GM23338 (cell line): Measurements from ENCODE around the gene CARD9. TPM values are rescaled to one million over a fixed set of nuclear protein-coding genes. Genes with fewer than 3 reads are reported as not detected.

ENCODE experiments used
- ATAC-seq: fragments of 200-7000 bp; cut with Tn5 transposase; 3 replicates; pipeline ENCODE4 v1.9.1; 2020
- DNase-seq: peaks from one replicate; pipeline ENCODE4 v3.0.0-alpha.2; 2015; ENCODE audit warnings: low spot score
- H2AFZ ChIP-seq: fragments of 200-600 bp; sonication (generic); 2 replicates; pipeline ENCODE4 v1.8.0; 2016; ENCODE audit warnings: antibody characterized with exemption, mild to moderate bottlenecking, moderate library complexity
- H3F3A ChIP-seq: fragments of 200-600 bp; sonication (generic); replicated peaks from 2 replicates; pipeline ENCODE4 v1.8.0; 2017; ENCODE audit warnings: antibody characterized with exemption, mixed run types, low read depth
- H3K27ac ChIP-seq: fragments of 200-600 bp; sonication (generic); 2 replicates; pipeline ENCODE4 v1.6.1; 2016; ENCODE audit warnings: low read depth
- H3K27me3 ChIP-seq: fragments of 200-600 bp; sonication (generic); 2 replicates; pipeline ENCODE4 v1.8.0; 2016; ENCODE audit warnings: mild to moderate bottlenecking, mixed run types, moderate library complexity; ENCODE audit not compliant: insufficient read depth
- H3K36me3 ChIP-seq: fragments of 200-600 bp; sonication (generic); 2 replicates; pipeline ENCODE4 v1.8.0; 2016; ENCODE audit warnings: mild to moderate bottlenecking; ENCODE audit not compliant: insufficient read depth
- H3K4me1 ChIP-seq: fragments of 200-600 bp; sonication (generic); 2 replicates; pipeline ENCODE4 v1.8.0; 2016; ENCODE audit warnings: mild to moderate bottlenecking, moderate library complexity; ENCODE audit not compliant: insufficient read depth
- H3K4me2 ChIP-seq: fragments of 200-600 bp; sonication (generic); 2 replicates; pipeline ENCODE4 v1.7.1; 2017; ENCODE audit warnings: mixed run types
- H3K4me3 ChIP-seq: fragments of 200-600 bp; sonication (generic); 2 replicates; pipeline ENCODE4 v1.6.1; 2016; ENCODE audit warnings: mixed run types
- H3K79me2 ChIP-seq: fragments of 200-600 bp; sonication (generic); replicated peaks from 2 replicates; pipeline ENCODE4 v1.8.0; 2017; ENCODE audit warnings: mild to moderate bottlenecking; ENCODE audit not compliant: insufficient read depth
- H3K9me2 ChIP-seq: fragments of 200-600 bp; sonication (generic); 2 replicates; pipeline ENCODE4 v1.8.0; 2017; ENCODE audit not compliant: insufficient read depth
- H4K20me1 ChIP-seq: fragments of 200-600 bp; sonication (generic); replicated peaks from 2 replicates; pipeline ENCODE4 v1.8.0; 2017; ENCODE audit warnings: mild to moderate bottlenecking; ENCODE audit not compliant: insufficient read depth
- H3K27ac Mint-ChIP-seq: 2 replicates; pipeline ENCODE4 v1.8.0; 2020; ENCODE audit warnings: inconsistent platforms, mild to moderate bottlenecking, moderate library complexity, mixed read lengths
- H3K27me3 Mint-ChIP-seq: 3 replicates; pipeline ENCODE4 v1.8.0; 2022; ENCODE audit warnings: low read depth, mild to moderate bottlenecking, moderate library complexity, mixed read lengths, inconsistent platforms; ENCODE audit not compliant: insufficient read depth, poor library complexity
- H3K36me3 Mint-ChIP-seq: 3 replicates; pipeline ENCODE4 v1.8.0; 2021; ENCODE audit warnings: low read depth, mild to moderate bottlenecking, inconsistent platforms, moderate library complexity, mixed read lengths
- H3K4me1 Mint-ChIP-seq: 3 replicates; pipeline ENCODE4 v1.8.0; 2020; ENCODE audit warnings: mild to moderate bottlenecking, inconsistent platforms, mixed read lengths
- H3K4me3 Mint-ChIP-seq: 3 replicates; pipeline ENCODE4 v1.8.0; 2021; ENCODE audit warnings: moderate library complexity, mild to moderate bottlenecking, inconsistent platforms, mixed read lengths
- H3K9me3 Mint-ChIP-seq: 3 replicates; pipeline ENCODE4 v1.8.0; 2020; ENCODE audit warnings: moderate library complexity, mild to moderate bottlenecking, inconsistent platforms, mixed read lengths
- CREB1 ChIP-seq: fragments of 250-450 bp; sonication (Bioruptor Pico); IDR thresholded peaks from 2 replicates; pipeline ENCODE4 v1.5.0; 2020; ENCODE audit warnings: low read depth, mild to moderate bottlenecking, moderate library complexity
- EZH2 ChIP-seq: fragments of 200-600 bp; sonication (generic); IDR thresholded peaks from one replicate; pipeline ENCODE4 v1.8.0; 2017; ENCODE audit warnings: antibody characterized with exemption, mild to moderate bottlenecking, low read depth; ENCODE audit not compliant: unreplicated experiment
- EZH2phosphoT487 ChIP-seq: fragments of 200-600 bp; sonication (generic); IDR thresholded peaks from one replicate; pipeline ENCODE4 v1.8.1; 2018; ENCODE audit warnings: antibody characterized with exemption; ENCODE audit not compliant: unreplicated experiment
- JUNB ChIP-seq: IDR thresholded peaks from one replicate; pipeline ENCODE4 v1.6.1; 2016; ENCODE audit warnings: antibody characterized with exemption; ENCODE audit not compliant: unreplicated experiment
- NANOG ChIP-seq: IDR thresholded peaks from 2 replicates; pipeline ENCODE4 v1.6.1; 2016; ENCODE audit warnings: antibody characterized with exemption, borderline replicate concordance
- POLR2AphosphoS5 ChIP-seq: IDR thresholded peaks from 2 replicates; pipeline ENCODE4 v1.6.1; 2016; ENCODE audit warnings: antibody characterized with exemption, low read depth
- STAT1 ChIP-seq: IDR thresholded peaks from one replicate; pipeline ENCODE4 v1.6.1; 2016; ENCODE audit warnings: antibody characterized with exemption; ENCODE audit not compliant: unreplicated experiment
- ZNF114 ChIP-seq: fragments of 250-450 bp; sonication (Bioruptor Pico); IDR thresholded peaks from 2 replicates; pipeline ENCODE4 v1.5.0; 2020; ENCODE audit warnings: mild to moderate bottlenecking, moderate library complexity
- ZNF331 ChIP-seq: fragments of 250-450 bp; sonication (Bioruptor Pico); IDR thresholded peaks from 2 replicates; pipeline ENCODE4 v1.5.0; 2020; ENCODE audit warnings: low read depth, mild to moderate bottlenecking, moderate library complexity
- ZNF462 ChIP-seq: fragments of 250-450 bp; sonication (Bioruptor Pico); IDR thresholded peaks from 2 replicates; pipeline ENCODE4 v1.5.0; 2020; ENCODE audit warnings: mild to moderate bottlenecking, moderate library complexity
- polyA plus RNA-seq: library from polyadenylated mRNA; unstranded; fragments of >200 nt; fragmentation: Nextera tagmentation; extraction: Ambion mirVana; gene quantifications from 2 replicates; pipeline ENCODE4 v1.2.1, GENCODE V29; 2016
- total RNA-seq: library from RNA; depleted of rRNA; stranded (reverse); fragments of >200 nt; shearing (Covaris generic); gene quantifications from 2 replicates; pipeline ENCODE4 v1.2.3, GENCODE V29; 2014
- TF ChIP-seq, protein P1 (sequence below), 2 experiments: fragments of 200-600 bp in 1 of 2; sonication (generic) in 1 of 2; conservative IDR thresholded peaks; 2 replicates each; pipeline versions ENCODE4 v1.5.1 to v1.6.1; 2016 to 2017; ENCODE audit warnings: antibody characterized with exemption in 2 of 2, low read depth in 2 of 2, mild to moderate bottlenecking in 2 of 2, moderate library complexity in 1 of 2
- TF ChIP-seq, protein P2 (sequence below): IDR thresholded peaks from one replicate; pipeline ENCODE4 v1.6.1; 2018; ENCODE audit warnings: antibody characterized with exemption; ENCODE audit not compliant: unreplicated experiment
- TF ChIP-seq, protein P3 (sequence below): IDR thresholded peaks from 2 replicates; pipeline ENCODE4 v1.6.1; 2016; ENCODE audit warnings: antibody characterized with exemption

CARD9 gene
- total and polyA plus RNA-seq, 2 experiments from 2014 or later: 0.49 to 0.63 TPM

GRCh38 chr9:136328011-136328621 lies 45.4 kb downstream of the CARD9 start:
- ATAC-seq: peak; percentile 15
- H3K4me3 Mint-ChIP-seq: peak overlapping the region; percentile 55
- H3K79me2 ChIP-seq: no peaks in the 10 kb centered on the region; the same call in 1 of the 2 replicates
- H3K27me3 Mint-ChIP-seq: peaks cover 7% of the 10 kb centered on the region
- no peaks in the 10 kb centered on the region for H3K27me3 ChIP-seq
- H2AFZ ChIP-seq: no peak overlapping the region
- H3F3A ChIP-seq: 0 out of 2 replicates have a peak, but pooled peaks cover 3% of the 10 kb centered on the region
- no peak overlapping the region for H3K27ac Mint-ChIP-seq
- no peak overlapping the region for H3K27ac ChIP-seq
- H3K4me3 ChIP-seq: peak overlapping the region; percentile 48
- TF ChIP-seq CREB1 (CRISPR knock-in tag) (no peak), NANOG (no peak), STAT1 (no peak), EZH2phosphoT487 (no peak), ZNF331 (no peak), POLR2AphosphoS5 (no peak), ZNF114 (CRISPR knock-in tag) (no peak), JUNB (no peak), ZNF462 (CRISPR knock-in tag) (no peak), EZH2 (no peak)
- TF ChIP-seq, protein P1, sequence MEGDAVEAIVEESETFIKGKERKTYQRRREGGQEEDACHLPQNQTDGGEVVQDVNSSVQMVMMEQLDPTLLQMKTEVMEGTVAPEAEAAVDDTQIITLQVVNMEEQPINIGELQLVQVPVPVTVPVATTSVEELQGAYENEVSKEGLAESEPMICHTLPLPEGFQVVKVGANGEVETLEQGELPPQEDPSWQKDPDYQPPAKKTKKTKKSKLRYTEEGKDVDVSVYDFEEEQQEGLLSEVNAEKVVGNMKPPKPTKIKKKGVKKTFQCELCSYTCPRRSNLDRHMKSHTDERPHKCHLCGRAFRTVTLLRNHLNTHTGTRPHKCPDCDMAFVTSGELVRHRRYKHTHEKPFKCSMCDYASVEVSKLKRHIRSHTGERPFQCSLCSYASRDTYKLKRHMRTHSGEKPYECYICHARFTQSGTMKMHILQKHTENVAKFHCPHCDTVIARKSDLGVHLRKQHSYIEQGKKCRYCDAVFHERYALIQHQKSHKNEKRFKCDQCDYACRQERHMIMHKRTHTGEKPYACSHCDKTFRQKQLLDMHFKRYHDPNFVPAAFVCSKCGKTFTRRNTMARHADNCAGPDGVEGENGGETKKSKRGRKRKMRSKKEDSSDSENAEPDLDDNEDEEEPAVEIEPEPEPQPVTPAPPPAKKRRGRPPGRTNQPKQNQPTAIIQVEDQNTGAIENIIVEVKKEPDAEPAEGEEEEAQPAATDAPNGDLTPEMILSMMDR (conservative IDR thresholded peaks at IDR 0.05; ENCODE audit: low read depth in 2 of 2): no peak
- TF ChIP-seq, protein P2, sequence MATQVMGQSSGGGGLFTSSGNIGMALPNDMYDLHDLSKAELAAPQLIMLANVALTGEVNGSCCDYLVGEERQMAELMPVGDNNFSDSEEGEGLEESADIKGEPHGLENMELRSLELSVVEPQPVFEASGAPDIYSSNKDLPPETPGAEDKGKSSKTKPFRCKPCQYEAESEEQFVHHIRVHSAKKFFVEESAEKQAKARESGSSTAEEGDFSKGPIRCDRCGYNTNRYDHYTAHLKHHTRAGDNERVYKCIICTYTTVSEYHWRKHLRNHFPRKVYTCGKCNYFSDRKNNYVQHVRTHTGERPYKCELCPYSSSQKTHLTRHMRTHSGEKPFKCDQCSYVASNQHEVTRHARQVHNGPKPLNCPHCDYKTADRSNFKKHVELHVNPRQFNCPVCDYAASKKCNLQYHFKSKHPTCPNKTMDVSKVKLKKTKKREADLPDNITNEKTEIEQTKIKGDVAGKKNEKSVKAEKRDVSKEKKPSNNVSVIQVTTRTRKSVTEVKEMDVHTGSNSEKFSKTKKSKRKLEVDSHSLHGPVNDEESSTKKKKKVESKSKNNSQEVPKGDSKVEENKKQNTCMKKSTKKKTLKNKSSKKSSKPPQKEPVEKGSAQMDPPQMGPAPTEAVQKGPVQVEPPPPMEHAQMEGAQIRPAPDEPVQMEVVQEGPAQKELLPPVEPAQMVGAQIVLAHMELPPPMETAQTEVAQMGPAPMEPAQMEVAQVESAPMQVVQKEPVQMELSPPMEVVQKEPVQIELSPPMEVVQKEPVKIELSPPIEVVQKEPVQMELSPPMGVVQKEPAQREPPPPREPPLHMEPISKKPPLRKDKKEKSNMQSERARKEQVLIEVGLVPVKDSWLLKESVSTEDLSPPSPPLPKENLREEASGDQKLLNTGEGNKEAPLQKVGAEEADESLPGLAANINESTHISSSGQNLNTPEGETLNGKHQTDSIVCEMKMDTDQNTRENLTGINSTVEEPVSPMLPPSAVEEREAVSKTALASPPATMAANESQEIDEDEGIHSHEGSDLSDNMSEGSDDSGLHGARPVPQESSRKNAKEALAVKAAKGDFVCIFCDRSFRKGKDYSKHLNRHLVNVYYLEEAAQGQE: no peak
- TF ChIP-seq, protein P3, sequence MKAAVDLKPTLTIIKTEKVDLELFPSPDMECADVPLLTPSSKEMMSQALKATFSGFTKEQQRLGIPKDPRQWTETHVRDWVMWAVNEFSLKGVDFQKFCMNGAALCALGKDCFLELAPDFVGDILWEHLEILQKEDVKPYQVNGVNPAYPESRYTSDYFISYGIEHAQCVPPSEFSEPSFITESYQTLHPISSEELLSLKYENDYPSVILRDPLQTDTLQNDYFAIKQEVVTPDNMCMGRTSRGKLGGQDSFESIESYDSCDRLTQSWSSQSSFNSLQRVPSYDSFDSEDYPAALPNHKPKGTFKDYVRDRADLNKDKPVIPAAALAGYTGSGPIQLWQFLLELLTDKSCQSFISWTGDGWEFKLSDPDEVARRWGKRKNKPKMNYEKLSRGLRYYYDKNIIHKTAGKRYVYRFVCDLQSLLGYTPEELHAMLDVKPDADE: no peak
- H3K4me1 ChIP-seq: peaks cover 17% of the 10 kb centered on the region
- H4K20me1 ChIP-seq: no peaks in the 10 kb centered on the region
- no peaks in the 10 kb centered on the region for H3K9me3 Mint-ChIP-seq
- H3K4me2 ChIP-seq: peak overlapping the region; percentile 75
- no peaks in the 10 kb centered on the region for H3K9me2 ChIP-seq
- no peak for DNase-seq
- H3K36me3 Mint-ChIP-seq: no peaks in the 10 kb centered on the region
- H3K4me1 Mint-ChIP-seq: peaks cover 8% of the 10 kb centered on the region
- H3K36me3 ChIP-seq: no peaks in the 10 kb centered on the region
